ENCODE results near the gene IFIT1. TPM values are rescaled to one million over a fixed set of nuclear protein-coding genes. Genes with fewer than 3 reads are reported as not detected.
"Not testable (repeated sequence)": the region's sequence is repeated elsewhere in the genome, so short reads cannot be mapped to it uniquely, and the experiment has no call there.

The IFIT1 gene
- total RNA-seq, 1 donor from 2014 or later, result 20.4 TPM

- no peaks in the 10 kb centered on the region for H3K9me3 Mint-ChIP-seq (ENCODE audit: unreplicated experiment)
- TF ChIP-seq CTCF (IDR thresholded peaks at IDR 0.05), result no peak
- H3K27me3 Mint-ChIP-seq (ENCODE audit: unreplicated experiment), result no peaks in the 10 kb centered on the region
- H3K4me1 Mint-ChIP-seq (ENCODE audit: unreplicated experiment), result peaks cover 42% of the 10 kb centered on the region
- no peak overlapping the region for H3K4me3 Mint-ChIP-seq (ENCODE audit: unreplicated experiment)
- no peaks in the 10 kb centered on the region for H3K36me3 Mint-ChIP-seq (ENCODE audit: unreplicated experiment)
- no peak overlapping the region for H3K27ac Mint-ChIP-seq (ENCODE audit: unreplicated experiment)
- no peak for DNase-seq (ENCODE audit: extremely low spot score, unreplicated experiment)
These were observed 45.8 kb upstream of the IFIT1 start for GRCh38 chr10:89346405-89347254.

- peak overlapping the region; percentile 64 for H3K27ac Mint-ChIP-seq (ENCODE audit: unreplicated experiment)
- H3K4me3 Mint-ChIP-seq (ENCODE audit: unreplicated experiment), result no peak overlapping the region
- peaks cover 45% of the 10 kb centered on the region for H3K4me1 Mint-ChIP-seq (ENCODE audit: unreplicated experiment)
These were observed 44.5 kb upstream of the IFIT1 start for GRCh38 chr10:89347701-89348457.

GRCh38 chr10:89348481-89348880, 43.9 kb upstream of the IFIT1 start:
- TF ChIP-seq CTCF (IDR thresholded peaks at IDR 0.05), result no peak
- no peak for DNase-seq (ENCODE audit: extremely low spot score, unreplicated experiment)
- peaks cover 46% of the 10 kb centered on the region for H3K4me1 Mint-ChIP-seq (ENCODE audit: unreplicated experiment)

More at GRCh38 chr10:89347701-89348457, 44.5 kb upstream of the IFIT1 start:
- no peaks in the 10 kb centered on the region for H3K27me3 Mint-ChIP-seq (ENCODE audit: unreplicated experiment)
- DNase-seq (ENCODE audit: extremely low spot score, unreplicated experiment), result no peak
- TF ChIP-seq CTCF (IDR thresholded peaks at IDR 0.05), result no peak
- H3K36me3 Mint-ChIP-seq (ENCODE audit: unreplicated experiment), result no peaks in the 10 kb centered on the region
- H3K9me3 Mint-ChIP-seq (ENCODE audit: unreplicated experiment), result no peaks in the 10 kb centered on the region

GRCh38 chr10:89348975-89349374, 43.4 kb upstream of the IFIT1 start:
- no peak for TF ChIP-seq CTCF (IDR thresholded peaks at IDR 0.05)

More at GRCh38 chr10:89348481-89348880, 43.9 kb upstream of the IFIT1 start:
- no peak overlapping the region for H3K4me3 Mint-ChIP-seq (ENCODE audit: unreplicated experiment)
- H3K27ac Mint-ChIP-seq (ENCODE audit: unreplicated experiment), result no peak overlapping the region
- H3K36me3 Mint-ChIP-seq (ENCODE audit: unreplicated experiment), result no peaks in the 10 kb centered on the region
- H3K9me3 Mint-ChIP-seq (ENCODE audit: unreplicated experiment), result no peaks in the 10 kb centered on the region
- no peaks in the 10 kb centered on the region for H3K27me3 Mint-ChIP-seq (ENCODE audit: unreplicated experiment)

GRCh38 chr10:89350631-89351315, 41.6 kb upstream of the IFIT1 start:
- H3K27me3 Mint-ChIP-seq (ENCODE audit: unreplicated experiment); H3K36me3 Mint-ChIP-seq (ENCODE audit: unreplicated experiment); DNase-seq (ENCODE audit: extremely low spot score, unreplicated experiment); H3K9me3 Mint-ChIP-seq (ENCODE audit: unreplicated experiment): not testable (repeated sequence)
- Mint-ChIP-seq H3K4me3 (ENCODE audit: unreplicated experiment) (peak overlapping the region; percentile 9), H3K27ac (ENCODE audit: unreplicated experiment) (peak overlapping the region; percentile 99), H3K4me1 (ENCODE audit: unreplicated experiment) (peaks cover 50% of the 10 kb centered on the region)

More at GRCh38 chr10:89348975-89349374, 43.4 kb upstream of the IFIT1 start:
- H3K36me3 Mint-ChIP-seq (ENCODE audit: unreplicated experiment), result peaks cover 2% of the 10 kb centered on the region
- DNase-seq (ENCODE audit: extremely low spot score, unreplicated experiment), result no peak
- peak overlapping the region; percentile 24 for H3K27ac Mint-ChIP-seq (ENCODE audit: unreplicated experiment)
- H3K9me3 Mint-ChIP-seq (ENCODE audit: unreplicated experiment), result peaks cover under 1% of the 10 kb centered on the region
- H3K4me1 Mint-ChIP-seq (ENCODE audit: unreplicated experiment), result peaks cover 48% of the 10 kb centered on the region
- H3K27me3 Mint-ChIP-seq (ENCODE audit: unreplicated experiment), result no peaks in the 10 kb centered on the region
- no peak overlapping the region for H3K4me3 Mint-ChIP-seq (ENCODE audit: unreplicated experiment)
